KOPT-K1 (cell line): ENCODE measurements around the gene CHRDL1.

ENCODE experiments used
- H3K27ac ChIP-seq: fragments of 200-600 bp; sonication (generic); 2 replicates; pipeline ENCODE4 v1.5.1; 2016; ENCODE audit warnings: antibody characterized with exemption, mild to moderate bottlenecking, low read depth, low read length; ENCODE audit not compliant: poor library complexity, severe bottlenecking
- H3K36me3 ChIP-seq: fragments of 200-600 bp; sonication (generic); 2 replicates; pipeline ENCODE4 v1.5.1; 2017; ENCODE audit warnings: antibody characterized with exemption, mild to moderate bottlenecking, low read length, moderate library complexity; ENCODE audit not compliant: insufficient read depth
- H3K9me3 ChIP-seq: fragments of 200-600 bp; sonication (generic); 2 replicates; pipeline ENCODE4 v1.5.1; 2017; ENCODE audit warnings: antibody characterized with exemption, low read length, mild to moderate bottlenecking; ENCODE audit not compliant: insufficient read depth, poor library complexity, severe bottlenecking

CHRDL1 gene

GRCh38 chrX:110646386-110646785 is 149.2 kb downstream of the CHRDL1 start:
- H3K27ac ChIP-seq: no peak overlapping the region
- no peaks in the 10 kb centered on the region for H3K9me3 ChIP-seq

More at GRCh38 chrX:110646386-110646785, 149.2 kb downstream of the CHRDL1 start:
- H3K36me3 ChIP-seq: no peaks in the 10 kb centered on the region
